HL-60/S4 treated with retinoic acid at 250 ng/mL for 4 days and 3 days (cell line): Measurements from ENCODE around the gene AFAP1L2.
"Not testable (repeated sequence)": the region's sequence is repeated elsewhere in the genome, so short reads cannot be mapped to it uniquely, and the experiment has no call there.

ENCODE experiments used
- in situ Hi-C: fragments of 300-500 bp; cut with MboI; formaldehyde crosslinking; loops from 2 replicates; pipeline ENCODE4 v1.7.0; 2022; ENCODE audit warnings: low sequenced_read_pairs

The AFAP1L2 gene

GRCh38 chr10:114340816-114341215, 63.5 kb downstream of the AFAP1L2 start:
- in situ Hi-C loops: no loop called here

- in situ Hi-C loops: no loop called here
Observed at GRCh38 chr10:114337510-114338462, 66.5 kb downstream of the AFAP1L2 start.

- in situ Hi-C loops: no loop called here
Observed at GRCh38 chr10:114336823-114337509, 67.3 kb downstream of the AFAP1L2 start.

GRCh38 chr10:114335614-114336013, 68.7 kb downstream of the AFAP1L2 start:
- in situ Hi-C loops: no loop called here

- in situ Hi-C loops: no loop called here
Observed at GRCh38 chr10:114334301-114334700, 70.0 kb downstream of the AFAP1L2 start.

GRCh38 chr10:114333441-114333840, 70.9 kb downstream of the AFAP1L2 start:
- in situ Hi-C loops: not testable (repeated sequence)

GRCh38 chr10:114332301-114333192, 71.8 kb downstream of the AFAP1L2 start:
- in situ Hi-C loops: no loop called here

GRCh38 chr10:114329634-114330365, 74.5 kb downstream of the AFAP1L2 start:
- in situ Hi-C loops: no loop called here

- in situ Hi-C loops: no loop called here
Observed at GRCh38 chr10:114328874-114329273, 75.4 kb downstream of the AFAP1L2 start.

GRCh38 chr10:114328441-114328812, 75.9 kb downstream of the AFAP1L2 start:
- in situ Hi-C loops: no loop called here

GRCh38 chr10:114327537-114328440, 76.5 kb downstream of the AFAP1L2 start:
- in situ Hi-C loops: no loop called here

- in situ Hi-C loops: no loop called here
Observed at GRCh38 chr10:114326795-114327194, 77.5 kb downstream of the AFAP1L2 start.

GRCh38 chr10:114323023-114323422, 81.3 kb downstream of the AFAP1L2 start:
- in situ Hi-C loops: no loop called here

- in situ Hi-C loops: no loop called here
Observed at GRCh38 chr10:114322344-114322743, 82.0 kb downstream of the AFAP1L2 start.

GRCh38 chr10:114320249-114321116, 83.8 kb downstream of the AFAP1L2 start:
- in situ Hi-C loops: no loop called here

GRCh38 chr10:114319406-114320248, 84.7 kb downstream of the AFAP1L2 start:
- in situ Hi-C loops: no loop called here

- in situ Hi-C loops: no loop called here
Observed at GRCh38 chr10:114316744-114317143, 87.6 kb downstream of the AFAP1L2 start.
